Endodermal cell (in vitro differentiated cells): Measurements from ENCODE around the gene PLEKHM2. TPM values are rescaled to one million over a fixed set of nuclear protein-coding genes. Genes with fewer than 3 reads are reported as not detected.

Experiments used
- DNase-seq: peaks from one replicate; pipeline ENCODE4 v3.0.0-alpha.2; 2017
- H3K27ac ChIP-seq: 2 replicates; pipeline ENCODE4 v1.5.1; 2013; ENCODE audit warnings: mild to moderate bottlenecking, low read depth, low read length, moderate library complexity
- H3K27me3 ChIP-seq: 2 replicates; pipeline ENCODE4 v1.6.1; 2013; ENCODE audit warnings: mild to moderate bottlenecking, low read length, moderate library complexity; ENCODE audit not compliant: insufficient read depth, control insufficient read depth, poor library complexity, severe bottlenecking
- H3K36me3 ChIP-seq: 2 replicates; pipeline ENCODE4 v1.7.0; 2013; ENCODE audit warnings: mild to moderate bottlenecking, low read length, moderate library complexity; ENCODE audit not compliant: control insufficient read depth, insufficient read depth
- H3K4me1 ChIP-seq: one replicate; pipeline ENCODE4 v1.7.0; 2013; ENCODE audit warnings: low read length; ENCODE audit not compliant: control insufficient read depth, insufficient read depth
- H3K4me3 ChIP-seq: 2 replicates; pipeline ENCODE4 v1.5.1; 2013; ENCODE audit warnings: mild to moderate bottlenecking, low read length, moderate library complexity
- H3K9ac ChIP-seq: 2 replicates; pipeline ENCODE4 v1.6.1; 2013; ENCODE audit warnings: mild to moderate bottlenecking, low read length, moderate library complexity; ENCODE audit not compliant: poor library complexity, severe bottlenecking; ENCODE audit errors: extremely low read depth
- H3K9me3 ChIP-seq: 2 replicates; pipeline ENCODE4 v1.6.1; 2013; ENCODE audit warnings: mild to moderate bottlenecking, low read length, moderate library complexity; ENCODE audit not compliant: control insufficient read depth
- H3K27ac Mint-ChIP-seq: 2 replicates; pipeline ENCODE4 v1.8.0; 2020; ENCODE audit warnings: mixed read lengths
- H3K27me3 Mint-ChIP-seq: 2 replicates; pipeline ENCODE4 v1.8.0; 2021; ENCODE audit warnings: mild to moderate bottlenecking, mixed read lengths; ENCODE audit not compliant: insufficient read depth
- H3K36me3 Mint-ChIP-seq: 2 replicates; pipeline ENCODE4 v1.8.0; 2020; ENCODE audit warnings: low read depth, mixed read lengths
- H3K4me1 Mint-ChIP-seq: 2 replicates; pipeline ENCODE4 v1.8.0; 2020; ENCODE audit warnings: mixed read lengths
- H3K4me3 Mint-ChIP-seq: 2 replicates; pipeline ENCODE4 v1.8.0; 2020; ENCODE audit warnings: mild to moderate bottlenecking, moderate library complexity, mixed read lengths
- H3K9me3 Mint-ChIP-seq: 2 replicates; pipeline ENCODE4 v1.8.0; 2020; ENCODE audit warnings: mild to moderate bottlenecking, mixed read lengths
- WGBS, 2 experiments: methylation state at CpG; one replicate each; pipeline versions ENCODE4 v1.1.5 to v1.1.7; 2013; ENCODE audit warnings: missing lambda C conversion rate in 2 of 2, mixed read lengths in 1 of 2; ENCODE audit not compliant: insufficient coverage in 1 of 2, insufficient read length in 1 of 2; 5-methylcytosine and 5-hydroxymethylcytosine counted together
- total RNA-seq, 2 donors: library from RNA; stranded (reverse); fragmentation: NEBNext Ultra II Directional in 1 of 2; extraction: Animal tissue kit (Norgen Biotek cat#: 25700) in 1 of 2; gene quantifications; 2 replicates in 1 of 2; 3 replicates in 1 of 2; pipeline ENCODE4 v1.2.1, GENCODE V29; 2021
- TF ChIP-seq, protein P1 (sequence below): fragments of 200-600 bp; sonication (generic); conservative IDR thresholded peaks from 2 replicates; pipeline ENCODE4 v1.5.0; 2021; ENCODE audit warnings: antibody characterized with exemption, mild to moderate bottlenecking

The PLEKHM2 gene
- total RNA-seq, 2 donors from 2014 or later, result 46.9 to 50.4 TPM

DNA sequence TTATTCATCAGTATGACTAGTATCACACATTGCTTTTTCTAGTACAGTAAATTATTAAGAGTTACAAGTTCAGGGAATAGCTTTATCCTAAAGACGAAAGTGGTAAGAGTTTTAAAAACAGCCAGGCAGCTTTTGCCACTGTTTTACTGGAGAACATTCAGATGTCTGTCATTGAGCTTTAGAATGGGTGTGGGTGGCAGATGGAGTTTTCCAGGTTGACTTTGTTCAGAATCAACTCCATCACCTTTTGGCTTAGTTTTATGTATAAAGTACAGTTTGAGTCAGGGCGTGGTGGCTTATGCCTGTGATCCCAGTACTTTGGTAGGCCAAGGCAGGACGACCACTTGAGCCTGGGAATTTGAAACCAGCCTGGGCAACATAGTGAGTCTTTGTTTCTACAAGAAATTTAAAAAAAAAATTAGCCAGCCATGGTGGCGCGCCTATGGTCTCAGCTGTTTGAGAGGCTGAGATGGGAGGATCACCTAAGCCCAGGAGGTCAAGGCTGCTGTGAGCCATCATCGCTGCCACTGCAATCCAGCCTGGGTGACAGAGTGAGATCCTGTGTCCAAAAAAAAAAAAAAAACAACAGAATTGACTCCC lies 29.9 kb upstream of the PLEKHM2 start:
- TF ChIP-seq, protein P1, sequence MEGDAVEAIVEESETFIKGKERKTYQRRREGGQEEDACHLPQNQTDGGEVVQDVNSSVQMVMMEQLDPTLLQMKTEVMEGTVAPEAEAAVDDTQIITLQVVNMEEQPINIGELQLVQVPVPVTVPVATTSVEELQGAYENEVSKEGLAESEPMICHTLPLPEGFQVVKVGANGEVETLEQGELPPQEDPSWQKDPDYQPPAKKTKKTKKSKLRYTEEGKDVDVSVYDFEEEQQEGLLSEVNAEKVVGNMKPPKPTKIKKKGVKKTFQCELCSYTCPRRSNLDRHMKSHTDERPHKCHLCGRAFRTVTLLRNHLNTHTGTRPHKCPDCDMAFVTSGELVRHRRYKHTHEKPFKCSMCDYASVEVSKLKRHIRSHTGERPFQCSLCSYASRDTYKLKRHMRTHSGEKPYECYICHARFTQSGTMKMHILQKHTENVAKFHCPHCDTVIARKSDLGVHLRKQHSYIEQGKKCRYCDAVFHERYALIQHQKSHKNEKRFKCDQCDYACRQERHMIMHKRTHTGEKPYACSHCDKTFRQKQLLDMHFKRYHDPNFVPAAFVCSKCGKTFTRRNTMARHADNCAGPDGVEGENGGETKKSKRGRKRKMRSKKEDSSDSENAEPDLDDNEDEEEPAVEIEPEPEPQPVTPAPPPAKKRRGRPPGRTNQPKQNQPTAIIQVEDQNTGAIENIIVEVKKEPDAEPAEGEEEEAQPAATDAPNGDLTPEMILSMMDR, result no peak
- H3K4me3 Mint-ChIP-seq, result no peak overlapping the region
- H3K27ac Mint-ChIP-seq, result no peak overlapping the region
- H3K9me3 Mint-ChIP-seq, result no peaks in the 10 kb centered on the region
- H3K27ac ChIP-seq, result no peak overlapping the region
- H3K9ac ChIP-seq, result no peak overlapping the region
- no peaks in the 10 kb centered on the region for H3K4me1 Mint-ChIP-seq
- WGBS, 2 experiments, result 92 to 94% methylated on average over 5 to 6 of the region's 6 CpGs
- no peaks in the 10 kb centered on the region for H3K27me3 Mint-ChIP-seq
- H3K9me3 ChIP-seq, result no peaks in the 10 kb centered on the region
- H3K4me1 ChIP-seq, result no peaks in the 10 kb centered on the region
- H3K27me3 ChIP-seq, result no peaks in the 10 kb centered on the region
- peaks cover 65% of the 10 kb centered on the region for H3K36me3 ChIP-seq
- no peak for DNase-seq
- H3K4me3 ChIP-seq, result no peak overlapping the region
- peaks cover 62% of the 10 kb centered on the region for H3K36me3 Mint-ChIP-seq

DNA sequence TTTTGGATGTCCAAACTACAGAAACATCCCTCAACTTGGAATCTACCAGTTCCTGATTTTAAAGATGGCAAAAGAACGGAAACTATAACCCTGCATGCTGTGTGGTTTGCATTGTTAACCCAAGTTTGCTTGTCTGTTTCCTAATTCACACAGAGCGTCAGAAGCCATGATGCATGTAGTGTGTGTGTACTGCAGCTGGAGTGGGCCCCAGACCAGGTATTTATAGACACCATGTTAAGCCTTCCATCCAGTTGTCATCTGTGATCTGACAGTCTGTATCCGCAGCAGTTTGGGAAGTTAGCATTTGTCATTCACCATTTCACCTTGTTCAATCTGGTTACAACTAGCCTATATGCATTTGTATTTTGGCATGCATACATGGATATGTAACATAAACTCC lies 27.7 kb upstream of the PLEKHM2 start:
- Histone ChIP-seq H3K27ac (no peak overlapping the region), H3K9ac (no peak overlapping the region), H3K27me3 (no peaks in the 10 kb centered on the region), H3K4me1 (no peaks in the 10 kb centered on the region), H3K36me3 (peaks cover 69% of the 10 kb centered on the region), H3K9me3 (no peaks in the 10 kb centered on the region), H3K4me3 (no peak overlapping the region)
- no peaks in the 10 kb centered on the region for H3K4me1 Mint-ChIP-seq
- no peaks in the 10 kb centered on the region for H3K27me3 Mint-ChIP-seq
- 94 to 95% methylated on average over 3 of the region's 3 CpGs for WGBS, 2 experiments
- no peak overlapping the region for H3K4me3 Mint-ChIP-seq
- no peak overlapping the region for H3K27ac Mint-ChIP-seq
- TF ChIP-seq, protein P1, result no peak
- H3K36me3 Mint-ChIP-seq, result peaks cover 66% of the 10 kb centered on the region
- H3K9me3 Mint-ChIP-seq, result no peaks in the 10 kb centered on the region
- DNase-seq, result no peak

DNA sequence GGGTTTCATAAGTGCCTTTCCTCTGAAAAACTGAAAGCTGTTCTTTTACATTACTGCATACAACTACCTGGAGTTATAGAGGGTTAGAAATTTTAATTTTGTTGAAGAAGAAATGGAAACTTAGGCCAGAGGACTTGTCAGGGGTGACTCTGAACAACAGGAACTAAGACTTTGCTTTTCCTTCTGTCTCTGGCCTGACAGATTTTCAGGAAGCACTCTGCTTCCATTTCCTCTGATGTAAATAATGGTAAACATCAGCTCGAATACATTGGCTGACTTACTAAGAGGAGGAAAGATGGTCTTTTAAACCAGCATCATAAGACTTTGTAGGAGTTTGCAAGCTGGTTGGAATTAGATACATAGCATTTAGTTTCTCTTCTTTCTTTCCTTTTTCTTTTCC lies 27.1 kb upstream of the PLEKHM2 start:
- H3K4me3 ChIP-seq, result no peak overlapping the region
- Mint-ChIP-seq H3K27me3 (no peaks in the 10 kb centered on the region), H3K27ac (no peak overlapping the region), H3K36me3 (peaks cover 65% of the 10 kb centered on the region), H3K9me3 (no peaks in the 10 kb centered on the region), H3K4me1 (no peaks in the 10 kb centered on the region), H3K4me3 (no peak overlapping the region)
- no peak overlapping the region for H3K9ac ChIP-seq
- TF ChIP-seq, protein P1, result no peak
- no peaks in the 10 kb centered on the region for H3K4me1 ChIP-seq
- H3K27ac ChIP-seq, result no peak overlapping the region
- H3K27me3 ChIP-seq, result no peaks in the 10 kb centered on the region
- H3K9me3 ChIP-seq, result no peaks in the 10 kb centered on the region
- 89 to 100% methylated on average over 1 of the region's 1 CpG for WGBS, 2 experiments
- DNase-seq, result no peak
- peaks cover 69% of the 10 kb centered on the region for H3K36me3 ChIP-seq
